Thyroid gland (tissue), 4 donors: Measurements from ENCODE around the gene GRWD1.

Experiments
- CTCF ChIP-seq, 6 experiments: fragments of 200-600 bp in 3 of 6; fragments of 450-650 bp in 3 of 6; sonication (generic) in 3 of 6; IDR thresholded peaks; one replicate each; pipeline ENCODE4 v1.5.1; 2016 to 2019; ENCODE audit warnings: antibody characterized with exemption in 6 of 6, mild to moderate bottlenecking in 2 of 6, inconsistent platforms in 1 of 6, moderate library complexity in 1 of 6
- POLR2A ChIP-seq, 2 donors: fragments of 450-650 bp; IDR thresholded peaks; one replicate each; pipeline ENCODE4 v1.6.1; 2017; ENCODE audit warnings: antibody characterized with exemption in 2 of 2, mild to moderate bottlenecking in 2 of 2, moderate library complexity in 1 of 2

DNA sequence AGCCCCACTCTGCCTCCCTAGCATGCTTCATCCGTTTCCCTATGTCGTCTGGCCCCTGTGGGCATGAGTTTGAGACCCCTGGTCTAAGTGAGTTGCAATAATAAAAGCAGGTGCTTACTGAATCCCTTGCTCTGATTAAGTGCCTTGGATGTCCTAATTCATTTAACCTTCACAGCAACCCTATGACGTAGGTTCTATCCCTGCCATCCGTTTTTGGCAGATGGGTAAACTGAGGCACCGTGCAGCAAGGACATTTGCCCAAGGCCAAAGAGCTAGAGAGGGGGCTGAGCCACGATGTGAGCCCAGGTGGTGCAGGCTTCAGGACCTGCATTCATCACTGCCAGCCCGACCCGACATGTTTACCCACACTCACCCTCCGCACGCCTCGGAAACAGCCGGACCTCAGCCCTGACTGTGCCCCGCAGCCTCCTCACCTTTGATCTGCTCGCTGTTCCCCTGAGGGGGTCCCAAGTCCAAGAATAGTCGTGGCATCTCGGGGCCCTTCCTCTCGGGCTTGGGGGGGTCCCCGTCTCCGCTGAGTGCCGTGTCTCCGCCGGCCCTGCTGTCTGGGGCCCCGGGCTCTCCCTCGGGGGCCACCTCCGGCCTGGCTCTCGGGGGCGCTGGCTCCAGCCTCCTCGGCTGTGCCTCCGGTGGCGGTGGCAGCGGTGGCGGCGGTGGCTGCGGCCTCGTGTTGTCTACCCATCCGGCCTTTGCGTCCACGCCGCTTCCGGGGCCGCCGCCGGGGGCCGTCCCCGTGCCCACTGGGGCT is 51.4 kb downstream of the GRWD1 start:
- TF ChIP-seq POLR2A (IDR thresholded peaks at IDR 0.05) (no peak), CTCF (IDR thresholded peaks at IDR 0.05) (no peak)
